ENCODE results near the gene PLCB3. TPM values are rescaled to one million over a fixed set of nuclear protein-coding genes. Genes with fewer than 3 reads are reported as not detected.

Gene PLCB3
- total RNA-seq, 1 experiment from 2014 or later, result 45.3 TPM

DNA sequence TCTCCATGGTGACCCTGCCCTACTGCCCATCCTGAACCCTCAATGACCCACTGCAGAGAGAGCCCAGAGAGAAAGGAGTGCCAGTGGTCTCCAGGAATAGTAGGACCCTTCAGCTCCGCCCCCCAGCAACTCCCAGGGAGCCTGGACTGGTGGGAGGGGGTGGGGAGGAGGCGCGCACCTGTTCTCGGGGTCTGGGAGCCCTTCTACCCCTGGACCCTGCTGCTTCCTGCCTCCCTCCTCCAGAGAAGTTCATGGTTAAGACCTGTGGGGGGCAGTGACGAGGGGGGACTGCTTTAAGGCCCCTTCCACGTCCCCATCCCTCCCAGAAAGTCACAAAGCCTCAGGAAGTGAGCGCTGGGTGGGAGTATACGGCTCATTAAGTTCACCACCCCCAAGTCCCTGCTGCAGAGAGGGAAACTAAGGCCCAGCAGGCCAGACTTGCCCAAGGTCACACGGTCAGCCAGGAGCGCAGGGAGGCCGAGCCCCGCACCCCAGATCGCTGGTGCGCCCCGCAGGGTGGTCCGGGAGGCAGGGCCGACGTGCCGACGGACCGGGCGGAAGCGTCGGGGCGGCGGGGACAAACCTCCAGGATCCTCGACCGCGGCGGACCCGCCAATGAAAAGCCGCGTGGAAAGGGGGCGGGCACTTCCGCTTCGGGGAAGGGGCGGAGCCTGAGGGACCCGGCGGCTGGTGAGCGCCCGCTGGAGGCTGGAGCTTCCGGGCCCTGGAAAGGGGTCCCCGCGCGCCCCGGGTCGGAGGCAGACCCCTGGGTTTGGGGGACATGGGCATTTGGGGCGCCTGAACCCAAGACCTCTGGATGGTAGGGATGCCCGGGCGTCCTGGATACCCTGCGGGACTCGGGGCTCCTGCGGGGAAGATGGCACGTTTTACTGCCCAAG lies 25.5 kb upstream of the PLCB3 start, which contains the start of the genes NUDT22 and TRPT1:
NUDT22 (plus strand) TSS at position 667 of the 899 bp plus-strand sequence. CDS start 379 bp downstream, outside the sequence.
TRPT1 (minus strand) TSS at position 579 of the 899 bp plus-strand sequence; CDS start at position 253, 326 bp downstream.
- Histone ChIP-seq H3K9me3 (ENCODE audit: low read depth, low read length, poor library complexity, severe bottlenecking) (no peaks in the 10 kb centered on the region), H3K27ac (ENCODE audit: low read depth, low read length, poor library complexity, severe bottlenecking) (peak within 1 kb of the TSS; percentile 87), H3K36me3 (ENCODE audit: insufficient read depth, low read length, poor library complexity, severe bottlenecking) (peaks cover 20% of the 10 kb centered on the region), H3K27me3 (replicated peaks; ENCODE audit: insufficient read depth, low read depth, low read length, poor library complexity) (no peaks in the 10 kb centered on the region), H3K4me1 (ENCODE audit: insufficient read depth, low read length, poor library complexity, severe bottlenecking) (peaks cover 22% of the 10 kb centered on the region), H3K4me3 (ENCODE audit: low read depth, low read length, poor library complexity, severe bottlenecking) (peak within 1 kb of the TSS; percentile 87)
- TF ChIP-seq EZH2 (IDR thresholded peaks at IDR 0.05; ENCODE audit: borderline replicate concordance, low read depth, low read length, poor library complexity, severe bottlenecking), result no peak
- TF ChIP-seq, protein P1, sequence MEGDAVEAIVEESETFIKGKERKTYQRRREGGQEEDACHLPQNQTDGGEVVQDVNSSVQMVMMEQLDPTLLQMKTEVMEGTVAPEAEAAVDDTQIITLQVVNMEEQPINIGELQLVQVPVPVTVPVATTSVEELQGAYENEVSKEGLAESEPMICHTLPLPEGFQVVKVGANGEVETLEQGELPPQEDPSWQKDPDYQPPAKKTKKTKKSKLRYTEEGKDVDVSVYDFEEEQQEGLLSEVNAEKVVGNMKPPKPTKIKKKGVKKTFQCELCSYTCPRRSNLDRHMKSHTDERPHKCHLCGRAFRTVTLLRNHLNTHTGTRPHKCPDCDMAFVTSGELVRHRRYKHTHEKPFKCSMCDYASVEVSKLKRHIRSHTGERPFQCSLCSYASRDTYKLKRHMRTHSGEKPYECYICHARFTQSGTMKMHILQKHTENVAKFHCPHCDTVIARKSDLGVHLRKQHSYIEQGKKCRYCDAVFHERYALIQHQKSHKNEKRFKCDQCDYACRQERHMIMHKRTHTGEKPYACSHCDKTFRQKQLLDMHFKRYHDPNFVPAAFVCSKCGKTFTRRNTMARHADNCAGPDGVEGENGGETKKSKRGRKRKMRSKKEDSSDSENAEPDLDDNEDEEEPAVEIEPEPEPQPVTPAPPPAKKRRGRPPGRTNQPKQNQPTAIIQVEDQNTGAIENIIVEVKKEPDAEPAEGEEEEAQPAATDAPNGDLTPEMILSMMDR (conservative IDR thresholded peaks at IDR 0.05; ENCODE audit: low read depth, low read length), result peak; percentile 41; the same call in 1 of the 2 replicates
- POLR2A ChIA-PET (ENCODE audit: low non-redundant PET), result interaction anchor here (0.6 to 0.7 kb wide), 2 partner anchors 15 to 106 kb away, joined by 3 to 7 read pairs; no protein-coding TSS in a partner anchor
- DNase-seq (ENCODE audit: low spot score), result peak; percentile 96
- CTCF ChIA-PET, result interaction anchor here (0.9 to 1.4 kb wide), 2 partner anchors 20 to 75 kb away, joined by 3 read pairs; partner anchors contain the start of gene FERMT3
- BruUV-seq (replicated peaks), result TSS peak; percentile 56
- intact Hi-C loops (cut with micrococcal nuclease; ENCODE audit: unreplicated experiment), result no loop called here

DNA sequence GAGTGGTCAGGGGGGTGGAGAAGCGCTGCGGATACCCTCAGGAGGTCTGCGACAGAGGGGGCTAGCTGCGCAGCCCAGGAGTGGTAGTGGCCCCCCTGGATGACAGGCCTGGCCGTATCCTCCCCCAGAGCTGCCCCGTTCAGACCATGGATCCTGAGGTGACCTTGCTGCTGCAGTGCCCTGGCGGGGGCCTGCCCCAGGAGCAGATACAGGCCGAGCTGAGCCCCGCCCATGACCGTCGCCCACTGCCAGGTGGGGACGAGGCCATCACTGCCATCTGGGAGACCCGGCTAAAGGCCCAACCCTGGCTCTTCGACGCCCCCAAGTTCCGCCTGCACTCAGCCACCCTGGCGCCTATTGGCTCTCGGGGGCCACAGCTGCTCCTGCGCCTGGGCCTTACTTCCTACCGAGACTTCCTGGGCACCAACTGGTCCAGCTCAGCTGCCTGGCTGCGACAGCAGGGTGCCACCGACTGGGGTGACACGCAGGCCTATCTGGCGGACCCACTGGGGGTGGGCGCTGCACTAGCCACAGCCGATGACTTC lies 24.8 kb upstream of the PLCB3 start:
- TF ChIP-seq EZH2 (IDR thresholded peaks at IDR 0.05; ENCODE audit: borderline replicate concordance, low read depth, low read length, poor library complexity, severe bottlenecking), result no peak
- TF ChIP-seq, protein P1 (conservative IDR thresholded peaks at IDR 0.05; ENCODE audit: low read depth, low read length), result no peak
- CTCF ChIA-PET, result interaction anchor here (0.5 to 0.9 kb wide), 2 partner anchors 22 to 74 kb away, joined by 3 read pairs; no protein-coding TSS in a partner anchor
- BruUV-seq (replicated peaks), result TSS peak; percentile 52
- Histone ChIP-seq H3K27me3 (replicated peaks; ENCODE audit: insufficient read depth, low read depth, low read length, poor library complexity) (no peaks in the 10 kb centered on the region), H3K27ac (ENCODE audit: low read depth, low read length, poor library complexity, severe bottlenecking) (peak overlapping the region; percentile 87), H3K9me3 (ENCODE audit: low read depth, low read length, poor library complexity, severe bottlenecking) (no peaks in the 10 kb centered on the region), H3K36me3 (ENCODE audit: insufficient read depth, low read length, poor library complexity, severe bottlenecking) (peaks cover 16% of the 10 kb centered on the region), H3K4me3 (ENCODE audit: low read depth, low read length, poor library complexity, severe bottlenecking) (peak overlapping the region; percentile 87), H3K4me1 (ENCODE audit: insufficient read depth, low read length, poor library complexity, severe bottlenecking) (peaks cover 22% of the 10 kb centered on the region)
- intact Hi-C loops (cut with micrococcal nuclease; ENCODE audit: unreplicated experiment), result no loop called here
- DNase-seq (ENCODE audit: low spot score), result peak; percentile 49
- POLR2A ChIA-PET (ENCODE audit: low non-redundant PET), result interaction anchor here (0.7 kb wide), 1 partner anchor 105 kb away, joined by 3 read pairs; no protein-coding TSS in a partner anchor

DNA sequence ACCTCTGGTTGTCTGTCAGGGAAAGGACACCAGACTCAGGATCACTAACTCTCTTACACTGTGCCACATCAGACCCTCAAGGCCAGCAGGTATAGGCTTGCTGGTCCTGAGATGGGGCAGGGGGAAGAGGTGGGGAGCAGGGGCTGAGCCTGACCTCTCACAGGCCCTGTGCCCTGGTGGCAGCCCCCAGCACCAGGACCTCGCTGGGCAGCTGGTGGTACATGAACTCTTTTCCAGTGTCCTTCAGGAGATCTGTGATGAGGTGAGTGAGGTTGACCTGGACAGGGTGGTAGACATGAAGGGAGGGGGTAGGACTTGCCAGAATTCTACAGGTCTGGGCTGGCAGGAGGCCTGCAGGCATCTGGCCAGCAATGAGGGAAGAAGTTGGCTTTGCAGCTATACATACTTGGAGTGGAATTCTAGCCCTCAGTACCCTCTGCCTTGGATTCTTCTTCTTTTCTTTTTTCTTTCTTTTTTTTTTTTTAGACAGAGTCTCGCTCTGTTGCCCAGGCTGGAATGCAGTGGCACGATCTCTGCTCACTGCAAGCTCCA lies 23.8 kb upstream of the PLCB3 start:
- DNase-seq (ENCODE audit: low spot score), result no peak
- no peak for TF ChIP-seq EZH2 (IDR thresholded peaks at IDR 0.05; ENCODE audit: borderline replicate concordance, low read depth, low read length, poor library complexity, severe bottlenecking)
- TF ChIP-seq, protein P1 (conservative IDR thresholded peaks at IDR 0.05; ENCODE audit: low read depth, low read length), result no peak
- intact Hi-C loops (cut with micrococcal nuclease; ENCODE audit: unreplicated experiment), result no loop called here
- H3K4me1 ChIP-seq (ENCODE audit: insufficient read depth, low read length, poor library complexity, severe bottlenecking), result peaks cover 22% of the 10 kb centered on the region
- H3K27ac ChIP-seq (ENCODE audit: low read depth, low read length, poor library complexity, severe bottlenecking), result peak overlapping the region; percentile 87
- BruUV-seq (replicated peaks), result no TSS peak
- H3K4me3 ChIP-seq (ENCODE audit: low read depth, low read length, poor library complexity, severe bottlenecking), result peak overlapping the region; percentile 87
- peaks cover 16% of the 10 kb centered on the region for H3K36me3 ChIP-seq (ENCODE audit: insufficient read depth, low read length, poor library complexity, severe bottlenecking)
- ChIA-PET CTCF (interaction anchor here (0.9 kb wide), 1 partner anchor 23 kb away, joined by 3 read pairs; no protein-coding TSS in a partner anchor), POLR2A (ENCODE audit: low non-redundant PET) (no interaction called here)
- no peaks in the 10 kb centered on the region for H3K27me3 ChIP-seq (replicated peaks; ENCODE audit: insufficient read depth, low read depth, low read length, poor library complexity)
- no peaks in the 10 kb centered on the region for H3K9me3 ChIP-seq (ENCODE audit: low read depth, low read length, poor library complexity, severe bottlenecking)
